HEK293 (cell line): Measurements from ENCODE around the gene NDRG3.

Source experiments
- ZNF776 ChIP-seq: fragments of 450-650 bp; formaldehyde crosslinking; IDR thresholded peaks from 2 replicates; pipeline ENCODE4 v1.5.0; 2017; ENCODE audit warnings: missing biosample characterization, missing genetic modification characterization, borderline replicate concordance
- TF ChIP-seq, protein P1 (sequence below): fragments of 450-650 bp; formaldehyde crosslinking; IDR thresholded peaks from 2 replicates; pipeline ENCODE4 v1.5.1; 2016; ENCODE audit warnings: missing biosample characterization, missing genetic modification characterization

DNA sequence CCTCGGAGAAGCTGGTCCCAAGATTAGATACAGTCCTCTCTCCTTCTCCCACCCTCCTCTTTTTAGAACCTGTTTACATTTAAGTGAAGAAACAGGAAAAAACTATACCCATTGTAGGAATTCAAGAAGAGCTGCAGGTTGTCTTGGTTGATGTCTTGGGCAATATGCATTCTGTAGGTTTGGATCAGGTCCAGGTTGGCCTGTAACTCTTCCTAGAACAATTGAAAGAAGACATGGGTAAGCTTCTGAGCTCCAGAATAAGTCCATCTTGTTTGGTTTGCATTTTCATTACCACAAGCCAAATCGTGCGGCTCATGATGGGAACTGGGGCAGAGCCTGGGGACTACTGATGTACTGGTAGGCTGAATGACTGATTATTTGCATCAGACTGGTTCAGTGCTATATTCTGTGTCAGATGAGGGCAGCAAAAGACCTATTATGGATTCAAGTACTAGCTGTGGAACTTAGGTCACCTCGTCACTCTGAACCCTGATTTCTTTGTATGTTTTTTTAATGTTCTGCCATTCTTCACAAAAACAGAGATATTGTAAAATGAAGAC is 79.6 kb downstream of the NDRG3 start:
- TF ChIP-seq, protein P1, sequence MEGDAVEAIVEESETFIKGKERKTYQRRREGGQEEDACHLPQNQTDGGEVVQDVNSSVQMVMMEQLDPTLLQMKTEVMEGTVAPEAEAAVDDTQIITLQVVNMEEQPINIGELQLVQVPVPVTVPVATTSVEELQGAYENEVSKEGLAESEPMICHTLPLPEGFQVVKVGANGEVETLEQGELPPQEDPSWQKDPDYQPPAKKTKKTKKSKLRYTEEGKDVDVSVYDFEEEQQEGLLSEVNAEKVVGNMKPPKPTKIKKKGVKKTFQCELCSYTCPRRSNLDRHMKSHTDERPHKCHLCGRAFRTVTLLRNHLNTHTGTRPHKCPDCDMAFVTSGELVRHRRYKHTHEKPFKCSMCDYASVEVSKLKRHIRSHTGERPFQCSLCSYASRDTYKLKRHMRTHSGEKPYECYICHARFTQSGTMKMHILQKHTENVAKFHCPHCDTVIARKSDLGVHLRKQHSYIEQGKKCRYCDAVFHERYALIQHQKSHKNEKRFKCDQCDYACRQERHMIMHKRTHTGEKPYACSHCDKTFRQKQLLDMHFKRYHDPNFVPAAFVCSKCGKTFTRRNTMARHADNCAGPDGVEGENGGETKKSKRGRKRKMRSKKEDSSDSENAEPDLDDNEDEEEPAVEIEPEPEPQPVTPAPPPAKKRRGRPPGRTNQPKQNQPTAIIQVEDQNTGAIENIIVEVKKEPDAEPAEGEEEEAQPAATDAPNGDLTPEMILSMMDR = 0 out of 2 replicates have a peak, but pooled peaks have one; percentile 42
- no peak for TF ChIP-seq ZNF776
